HG02798 (cell line): ENCODE results near the gene DPM3.

Source experiments
- ATAC-seq: cut with Tn5 transposase; IDR thresholded peaks from one replicate; pipeline ENCODE4 v1.9.1; 2021; ENCODE audit warnings: mild to moderate bottlenecking; ENCODE audit not compliant: unreplicated experiment, poor library complexity

DPM3 gene

DNA sequence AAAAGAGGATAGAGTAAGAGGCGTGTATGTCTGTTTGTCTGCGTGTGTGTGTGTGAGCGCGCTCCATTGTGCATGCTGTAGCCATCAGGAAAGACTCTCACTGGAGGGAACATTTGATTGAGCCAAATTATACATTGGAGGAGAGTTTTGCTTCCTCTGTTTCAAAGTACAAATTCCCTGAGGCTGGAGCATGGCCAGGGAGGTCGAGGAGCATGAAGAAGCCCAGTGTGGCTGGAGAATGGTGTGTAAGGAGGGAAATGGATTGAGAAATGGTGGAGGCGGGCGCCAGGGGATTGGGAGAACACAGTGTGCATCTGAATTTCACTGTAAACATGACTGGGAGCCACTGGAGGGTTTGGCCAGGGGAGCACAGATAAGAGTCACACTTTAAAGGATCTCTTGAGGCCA lies 34.7 kb downstream of the DPM3 start:
- no peak for ATAC-seq

DNA sequence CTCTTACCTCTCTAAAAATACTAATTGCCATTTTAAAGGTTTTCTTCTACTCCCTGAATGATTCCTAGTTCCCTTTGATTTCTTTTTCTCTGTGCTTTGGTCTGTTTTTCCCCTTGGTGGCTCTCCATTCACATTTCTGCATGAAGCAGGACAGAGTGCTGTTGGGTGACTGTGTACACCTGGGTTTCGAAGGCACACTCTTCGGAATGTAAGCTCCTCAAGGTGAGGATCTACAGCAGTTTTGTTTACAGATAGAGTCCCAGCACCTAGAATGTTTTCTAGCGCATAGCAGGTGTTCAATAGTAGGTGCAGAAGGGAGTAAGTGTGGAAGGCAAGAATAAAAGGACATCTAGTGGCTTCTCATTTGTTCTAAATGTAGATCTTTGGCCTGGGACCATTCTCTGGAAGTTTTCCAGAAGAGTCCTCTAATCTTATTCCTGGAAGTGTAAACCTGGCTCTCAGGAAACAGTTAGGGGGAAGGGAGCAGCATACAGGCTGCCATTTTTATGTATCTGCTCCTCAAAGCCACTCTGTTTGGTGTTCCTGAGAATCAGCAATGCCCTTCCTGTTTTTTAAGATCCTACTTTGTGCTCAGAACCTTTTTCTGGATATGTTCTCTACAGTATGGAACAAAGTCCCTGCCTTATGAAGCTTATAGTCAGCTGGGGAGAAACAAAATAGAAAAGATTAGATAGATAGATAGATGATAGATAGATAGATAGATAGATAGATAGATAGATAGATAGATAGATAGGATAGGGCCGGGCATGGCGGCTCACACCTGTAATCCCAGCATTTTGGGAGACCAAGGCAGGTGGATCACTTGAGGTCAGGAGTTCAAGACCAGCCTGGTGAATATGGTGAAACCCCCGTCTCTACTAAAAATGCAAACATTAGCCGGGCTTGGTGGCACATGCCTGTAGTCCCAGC lies 35.5 kb downstream of the DPM3 start:
- ATAC-seq = no peak

DNA sequence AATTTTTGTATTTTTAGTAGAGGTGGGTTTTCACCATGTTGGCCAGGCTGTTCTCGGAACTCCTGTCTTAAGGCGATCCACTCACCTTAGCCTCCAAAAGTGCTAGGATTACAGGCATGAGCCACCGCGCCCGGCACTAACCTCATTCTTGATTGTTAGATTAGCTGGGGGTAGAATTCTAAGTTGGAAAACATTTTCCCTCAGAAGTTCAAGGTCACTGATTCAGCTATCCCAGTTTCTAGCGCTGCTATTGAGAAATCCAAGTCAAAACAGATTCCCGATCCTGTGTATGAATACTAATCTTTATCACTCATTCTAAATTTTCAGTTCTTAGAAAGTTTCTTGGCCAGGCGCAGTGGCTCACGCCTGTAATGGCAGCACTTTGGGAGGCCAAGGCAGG lies 37.0 kb downstream of the DPM3 start:
- no peak for ATAC-seq

DNA sequence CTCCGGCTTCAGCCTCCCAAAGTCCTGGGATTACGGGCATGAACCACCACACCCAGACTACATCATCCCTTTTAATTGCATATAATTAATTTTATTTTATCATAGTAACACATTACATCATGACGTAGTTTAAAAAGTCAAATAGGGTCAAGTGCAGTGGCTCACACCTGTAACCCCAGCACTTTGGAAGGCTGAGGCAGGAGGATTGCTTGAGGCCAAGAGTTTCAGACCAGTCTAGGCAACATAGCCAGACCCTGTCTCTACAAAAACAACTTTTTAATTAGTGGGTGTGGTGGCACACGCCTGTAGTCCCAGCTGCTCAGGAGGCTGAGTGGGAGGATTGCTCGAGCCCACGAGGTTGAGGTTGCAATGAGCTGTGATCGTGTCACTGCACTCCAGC lies 41.0 kb downstream of the DPM3 start:
- ATAC-seq = no peak

DNA sequence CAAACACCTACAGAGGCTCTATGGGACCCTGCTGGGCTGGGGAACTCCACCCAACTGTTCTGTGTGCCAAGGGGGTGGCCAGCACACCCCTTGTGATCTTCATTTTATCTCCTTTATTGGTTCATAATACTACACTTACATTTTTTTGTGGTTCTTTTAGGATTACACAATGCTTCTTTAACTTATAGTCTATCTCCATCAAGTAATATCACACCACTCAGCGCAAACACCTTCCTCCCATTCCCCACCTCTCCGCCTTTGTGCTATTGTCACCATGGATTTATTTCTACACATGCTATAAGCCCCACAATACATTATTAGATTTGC lies 45.7 kb downstream of the DPM3 start:
- no peak for ATAC-seq

DNA sequence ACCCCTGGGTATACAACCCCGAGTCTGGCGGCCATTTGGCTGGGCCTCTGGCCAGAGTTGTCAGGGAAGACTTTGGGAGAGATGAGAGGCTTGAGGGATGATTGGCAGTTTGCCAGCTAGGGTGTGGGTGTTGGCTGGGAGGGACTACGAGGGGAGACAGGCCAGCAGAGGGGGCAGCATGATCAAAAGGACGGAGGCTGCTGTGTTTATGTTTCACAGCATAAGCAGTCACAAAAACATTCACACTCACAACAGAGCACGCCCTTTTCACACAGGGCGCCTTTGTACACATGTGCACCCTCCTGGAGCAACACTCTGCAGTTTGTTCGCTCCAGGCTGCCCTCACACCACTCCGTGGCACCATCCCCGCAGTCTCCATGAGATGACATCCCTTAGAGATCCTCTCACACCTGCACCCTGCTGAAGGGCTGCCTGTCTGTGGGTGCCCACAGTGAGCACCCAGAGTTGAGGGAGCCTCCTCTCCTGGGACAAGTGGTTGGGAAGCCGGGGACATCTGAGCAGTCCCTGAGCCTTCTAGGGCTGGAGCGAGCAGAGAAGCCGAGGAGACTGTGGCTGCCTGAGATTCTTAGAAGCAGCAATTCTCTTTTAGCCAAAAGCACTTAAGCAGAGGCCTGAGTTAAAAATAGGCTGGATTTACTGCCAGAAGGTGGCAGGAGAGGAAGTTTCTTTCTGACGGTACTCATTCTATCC lies 46.3 kb downstream of the DPM3 start:
- ATAC-seq = no peak

DNA sequence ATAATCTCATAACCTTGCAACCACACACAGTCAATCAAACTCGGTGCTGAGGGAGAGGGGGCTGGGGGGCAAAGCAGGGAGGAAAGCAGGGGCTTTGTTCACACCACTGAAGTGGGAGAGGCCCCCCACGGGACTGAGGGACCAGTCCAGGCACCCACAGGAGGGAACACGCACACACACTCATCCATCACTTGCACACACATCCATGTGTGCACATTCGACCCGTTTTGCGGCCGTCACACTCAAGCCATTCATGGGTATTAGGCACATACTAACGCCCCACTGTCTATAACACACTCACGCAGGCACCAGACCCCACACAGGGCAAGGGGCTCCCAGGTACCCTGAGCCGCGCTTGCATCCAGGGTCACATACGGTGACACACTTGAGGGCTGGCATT lies 47.7 kb downstream of the DPM3 start:
- ATAC-seq = no peak

DNA sequence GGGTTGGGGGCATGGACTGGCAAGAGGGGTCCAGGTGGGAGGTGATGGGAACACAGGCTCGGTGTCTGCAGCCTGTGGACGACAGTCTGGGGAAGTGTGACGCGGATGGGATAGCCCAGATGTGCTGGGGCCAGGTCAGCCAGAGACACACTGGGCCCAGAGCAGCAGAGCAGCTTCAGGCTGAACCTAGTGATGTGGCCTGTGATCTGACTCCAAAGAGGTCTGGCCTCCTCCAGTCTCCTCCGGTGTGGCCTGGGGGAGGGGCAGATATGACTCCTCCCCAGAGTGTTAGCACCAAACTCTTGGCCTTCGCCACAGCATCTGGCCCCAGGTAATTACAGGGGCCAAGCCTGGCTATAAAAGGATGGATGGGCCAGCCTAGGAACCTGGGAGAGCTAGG lies 48.2 kb downstream of the DPM3 start:
- ATAC-seq = no peak

DNA sequence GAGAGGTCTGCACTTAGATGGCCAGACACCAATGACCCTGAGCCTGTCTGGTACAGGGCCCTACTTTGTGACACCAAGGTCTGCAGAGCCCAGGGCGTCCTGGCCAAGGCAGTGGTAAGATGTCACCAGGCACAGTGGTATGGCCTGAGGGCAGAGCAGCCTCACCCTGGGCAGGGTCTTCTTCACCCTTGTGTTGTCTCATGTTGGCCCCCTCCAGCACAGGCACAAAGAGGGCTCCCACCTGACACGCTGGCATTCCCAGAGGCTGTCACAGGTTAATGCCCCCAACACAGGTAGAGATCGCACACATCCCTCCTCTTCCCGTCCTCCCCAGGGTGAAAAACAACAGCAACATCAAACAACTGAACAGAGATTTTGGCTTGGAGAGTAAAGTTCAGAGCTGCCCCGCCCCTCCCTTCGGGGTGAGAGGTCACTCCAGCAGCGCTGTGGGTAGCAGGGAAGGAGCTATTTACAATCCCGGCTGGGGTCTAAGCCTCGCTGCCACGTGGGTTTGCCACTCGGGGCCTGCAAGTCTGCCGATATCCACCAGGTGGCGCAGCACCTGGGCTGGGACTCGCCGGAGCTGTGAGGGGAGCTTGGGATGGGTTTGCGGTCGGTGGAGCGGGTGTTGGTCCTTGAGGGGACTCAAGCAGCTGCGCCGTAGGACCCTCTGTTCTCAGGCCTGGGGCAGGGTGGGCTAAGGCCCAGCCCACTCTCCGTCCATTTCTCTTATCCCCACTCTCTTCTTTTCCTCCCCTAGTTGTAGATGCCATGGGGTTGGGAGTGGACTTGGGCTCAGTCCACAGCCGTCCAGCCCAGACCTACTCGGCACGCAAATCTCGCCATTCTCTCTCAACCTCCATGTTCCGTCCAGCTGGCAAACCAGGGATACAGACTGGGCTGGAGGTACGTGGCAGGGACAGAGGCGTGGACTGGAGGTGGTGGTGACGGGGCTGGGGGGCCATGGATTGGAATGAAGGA lies 49.0 kb downstream of the DPM3 start:
- ATAC-seq = peak; percentile 64
